Fibroblast of pulmonary artery (primary cell): Measurements from ENCODE around the gene AGAP3.

Source experiments
- DNase-seq: peaks from one replicate; pipeline ENCODE4 v3.0.0-alpha.2; 2010; ENCODE audit warnings: low read depth
- H3K4me3 ChIP-seq: replicated peaks from 2 replicates; pipeline ENCODE4 v1.5.1; 2011; ENCODE audit warnings: low read depth, mild to moderate bottlenecking, control low read depth, low read length, moderate library complexity
- CTCF ChIP-seq: IDR thresholded peaks from 2 replicates; pipeline ENCODE4 v1.5.1; 2011; ENCODE audit warnings: mild to moderate bottlenecking, control low read depth, low read length, inconsistent platforms; ENCODE audit errors: missing control alignments

The AGAP3 gene

GRCh38 chr7:151157645-151158329 lies 71.5 kb downstream of the AGAP3 start:
- no peak for DNase-seq
- H3K4me3 ChIP-seq, result no peak overlapping the region
- TF ChIP-seq CTCF, result no peak

DNA sequence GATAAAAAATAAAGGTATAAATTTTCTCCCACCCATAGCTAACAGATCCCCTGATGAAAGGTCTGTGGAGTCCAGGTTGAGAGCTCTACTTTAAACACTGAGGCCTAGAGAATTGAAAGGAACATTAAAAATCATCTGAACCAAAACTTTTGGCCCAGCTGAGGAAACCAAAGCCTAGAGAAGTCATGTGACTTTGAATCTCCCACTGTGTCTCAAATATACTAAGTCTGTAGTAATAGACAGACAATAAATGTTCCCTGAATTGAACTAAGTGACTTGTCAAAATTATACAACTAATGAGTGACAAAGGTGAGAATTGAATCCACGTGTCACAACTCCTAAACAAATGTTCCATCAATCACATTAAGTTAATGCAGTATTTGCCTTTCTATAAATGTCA lies 75.5 kb downstream of the AGAP3 start:
- H3K4me3 ChIP-seq, result no peak overlapping the region
- no peak for TF ChIP-seq CTCF
- DNase-seq, result no peak

GRCh38 chr7:151166629-151167196 lies 80.4 kb downstream of the AGAP3 start:
- no peak for DNase-seq
- no peak for TF ChIP-seq CTCF
- no peak overlapping the region for H3K4me3 ChIP-seq

DNA sequence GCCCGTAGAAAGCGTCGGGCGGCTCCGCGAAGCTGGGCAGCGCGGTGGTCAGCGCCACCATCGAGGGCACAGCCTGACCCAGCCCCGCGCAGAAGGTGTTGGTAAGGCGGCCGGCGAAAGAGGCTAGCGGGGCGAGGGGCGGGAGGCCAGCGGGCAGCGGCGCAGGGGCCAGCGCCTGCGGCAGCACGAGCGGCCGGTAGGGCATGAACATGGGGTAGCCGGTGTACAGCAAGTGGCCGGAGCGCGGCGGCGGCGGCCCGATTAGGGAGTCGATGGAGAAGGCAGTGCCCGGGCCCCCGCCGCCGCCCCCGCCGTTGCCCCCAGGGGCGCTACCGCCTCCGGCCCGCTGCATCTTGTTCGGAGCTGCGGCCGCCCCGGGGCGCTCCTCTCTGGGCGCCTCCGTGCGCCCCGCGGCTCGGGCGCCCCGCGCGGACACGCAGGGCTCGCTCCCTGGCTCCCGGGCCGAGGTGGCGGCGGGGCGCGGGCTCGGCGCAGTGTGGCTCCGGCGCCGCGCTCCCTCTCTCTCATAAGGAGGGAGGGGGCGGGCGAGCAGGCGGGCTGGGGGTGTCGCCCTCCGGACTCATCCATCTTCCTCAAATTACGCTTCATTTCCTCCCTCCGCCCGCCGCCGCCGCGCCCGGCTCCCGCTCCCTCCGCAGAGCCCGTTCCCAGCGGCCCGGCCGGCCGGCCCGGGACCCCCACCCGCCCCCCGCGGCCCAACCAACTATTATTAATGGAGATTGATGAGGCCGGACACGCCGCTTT lies 81.1 kb downstream of the AGAP3 start, which contains the start of gene GBX1:
Gene GBX1 (minus strand): TSS at position 498 of the 765 bp plus-strand sequence. CDS start 146 bp downstream, at position 352.
- H3K4me3 ChIP-seq, result no peak within 1 kb of the TSS
- DNase-seq, result no peak
- no peak for TF ChIP-seq CTCF

DNA sequence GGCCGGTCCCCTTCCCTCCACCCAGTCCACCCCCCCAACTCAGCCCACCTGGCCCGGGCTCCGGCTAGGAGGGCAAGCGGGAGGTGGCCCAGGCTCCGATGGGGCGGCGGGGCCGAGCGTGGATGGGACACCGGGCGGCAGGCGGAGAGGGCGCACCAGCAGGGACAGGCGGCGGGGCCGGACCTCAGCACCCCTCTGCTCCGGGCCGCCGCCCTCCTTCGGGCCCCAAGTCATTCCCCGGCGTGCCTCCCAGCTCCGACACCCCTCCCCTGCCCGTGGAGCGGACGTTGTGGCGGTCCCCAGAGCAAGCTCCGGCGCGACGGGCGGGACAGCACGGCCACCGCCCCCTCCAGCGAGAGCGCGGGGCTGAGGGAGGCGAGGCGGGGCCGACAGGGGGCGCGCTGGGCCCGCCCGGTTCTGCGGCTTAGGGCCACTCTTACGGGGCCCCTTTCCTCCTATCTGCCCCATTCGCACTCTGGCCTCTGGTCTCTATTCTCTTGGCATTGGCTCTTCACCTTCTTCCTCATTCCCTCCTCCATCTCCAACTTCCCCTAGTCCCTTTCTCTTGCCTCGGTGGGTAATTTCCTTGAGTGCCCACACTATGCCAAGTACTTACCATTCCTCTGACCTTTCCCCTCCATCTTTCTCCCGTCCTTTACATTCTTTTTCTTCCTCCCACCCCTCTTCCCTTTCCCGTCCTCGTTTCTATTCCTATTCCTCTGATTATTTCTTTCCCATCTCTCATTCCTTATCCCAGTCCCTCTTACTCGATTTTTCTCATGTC lies 81.9 kb downstream of the AGAP3 start:
- no peak for DNase-seq
- peak; percentile 30 for TF ChIP-seq CTCF
- H3K4me3 ChIP-seq, result no peak overlapping the region

- no peak for DNase-seq
- no peak overlapping the region for H3K4me3 ChIP-seq
- no peak for TF ChIP-seq CTCF
Measured at GRCh38 chr7:151168787-151169162, 82.5 kb downstream of the AGAP3 start.
